ENCODE measurements around the gene KRTAP12-1.

GRCh38 chr21:44711327-44712202 lies 29.6 kb upstream of the KRTAP12-1 start, which contains the start of gene TSPEAR:
- TF ChIP-seq CTCF (IDR thresholded peaks at IDR 0.05): no peak
- TF ChIP-seq POLR2A (IDR thresholded peaks at IDR 0.05): no peak

Measured in body of pancreas (tissue), 4 donors.